NCI-H524 (cell line): ENCODE data around the gene CTCFL.
"Not testable (repeated sequence)": the region's sequence is repeated elsewhere in the genome, so short reads cannot be mapped to it uniquely, and the experiment has no call there.

Experiments used
- DNase-seq, 2 experiments: peaks; one replicate each; lab custom pipeline; 2025; lab: John Stamatoyannopoulos, UW

The CTCFL gene

GRCh38 chr20:57509665-57510237 is 15.2 kb downstream of the CTCFL start:
- DNase-seq: peak in 1 of 2 experiments; percentile 25

- DNase-seq: no peak
These were observed 16.1 kb downstream of the CTCFL start for GRCh38 chr20:57508831-57509230.

GRCh38 chr20:57508381-57508780 is 16.6 kb downstream of the CTCFL start:
- peak in 1 of 2 experiments; percentile 33 for DNase-seq

- no peak for DNase-seq
These were observed 17.5 kb downstream of the CTCFL start for GRCh38 chr20:57507477-57507876.

GRCh38 chr20:57505979-57506378 is 19.0 kb downstream of the CTCFL start:
- DNase-seq: peak; percentile 19 to 39

GRCh38 chr20:57504411-57504810 is 20.5 kb downstream of the CTCFL start:
- no peak for DNase-seq

- DNase-seq: no peak
These were observed 21.8 kb downstream of the CTCFL start for GRCh38 chr20:57503035-57503658.

GRCh38 chr20:57502336-57502700 is 22.6 kb downstream of the CTCFL start:
- DNase-seq: no peak

GRCh38 chr20:57501461-57502335 is 23.2 kb downstream of the CTCFL start:
- peak in 1 of 2 experiments; percentile 57 for DNase-seq

GRCh38 chr20:57500962-57501361 is 24.0 kb downstream of the CTCFL start:
- DNase-seq: no peak

- DNase-seq: no peak
These were observed 24.7 kb downstream of the CTCFL start for GRCh38 chr20:57500235-57500634.

- no peak for DNase-seq
These were observed 25.3 kb downstream of the CTCFL start for GRCh38 chr20:57499676-57500075.

- peak; percentile 39 to 66 for DNase-seq
These were observed 26.2 kb downstream of the CTCFL start for GRCh38 chr20:57498425-57499400.

GRCh38 chr20:57496592-57496991 is 28.3 kb downstream of the CTCFL start:
- no peak for DNase-seq

GRCh38 chr20:57495978-57496377 is 29.0 kb downstream of the CTCFL start:
- no peak for DNase-seq

GRCh38 chr20:57493091-57493615 is 31.8 kb downstream of the CTCFL start:
- no peak for DNase-seq

- DNase-seq: no peak
These were observed 33.6 kb downstream of the CTCFL start for GRCh38 chr20:57491373-57491772.

- not testable (repeated sequence) for DNase-seq
These were observed 36.7 kb downstream of the CTCFL start for GRCh38 chr20:57488277-57488676.

GRCh38 chr20:57485770-57486169 is 39.2 kb downstream of the CTCFL start:
- DNase-seq: no peak

- no peak for DNase-seq
These were observed 40.2 kb downstream of the CTCFL start for GRCh38 chr20:57484772-57485171.

GRCh38 chr20:57483287-57484050 is 41.5 kb downstream of the CTCFL start:
- DNase-seq: no peak
